Measurements from ENCODE around the gene LSM6.

LSM6 gene

GRCh38 chr4:146207410-146207809 lies 31.9 kb downstream of the LSM6 start:
- no peak overlapping the region for H3K4me2 ChIP-seq
- H3K9ac ChIP-seq = no peak overlapping the region
- H3K79me2 ChIP-seq (ENCODE audit: insufficient read depth, low read depth) = no peaks in the 10 kb centered on the region
- H2AFZ ChIP-seq (ENCODE audit: low read depth) = no peak overlapping the region
- no peaks in the 10 kb centered on the region for H4K20me1 ChIP-seq (ENCODE audit: insufficient read depth)
- no peak overlapping the region for H3K27ac ChIP-seq
- H3K4me3 ChIP-seq (IDR thresholded peaks at IDR 0.05; ENCODE audit: insufficient read depth, low read depth, low read length) = no peak overlapping the region
- H3K36me3 ChIP-seq (ENCODE audit: insufficient read depth) = no peaks in the 10 kb centered on the region
- TF ChIP-seq CTCF (conservative IDR thresholded peaks at IDR 0.05; ENCODE audit: low read depth, low read length) = no peak
- no peaks in the 10 kb centered on the region for H3K27me3 ChIP-seq (ENCODE audit: insufficient read depth, low read depth)
- no peaks in the 10 kb centered on the region for H3K4me1 ChIP-seq (ENCODE audit: low read depth, poor library complexity, severe bottlenecking)

GRCh38 chr4:146210890-146211289 lies 35.4 kb downstream of the LSM6 start:
- TF ChIP-seq CTCF (conservative IDR thresholded peaks at IDR 0.05; ENCODE audit: low read depth, low read length) = no peak
- Histone ChIP-seq H3K9ac (no peak overlapping the region), H4K20me1 (ENCODE audit: insufficient read depth) (no peaks in the 10 kb centered on the region), H3K4me2 (no peak overlapping the region), H3K79me2 (ENCODE audit: insufficient read depth, low read depth) (no peaks in the 10 kb centered on the region), H3K36me3 (ENCODE audit: insufficient read depth) (no peaks in the 10 kb centered on the region), H3K27me3 (ENCODE audit: insufficient read depth, low read depth) (no peaks in the 10 kb centered on the region), H2AFZ (ENCODE audit: low read depth) (no peak overlapping the region), H3K27ac (no peak overlapping the region), H3K4me3 (IDR thresholded peaks at IDR 0.05; ENCODE audit: insufficient read depth, low read depth, low read length) (no peak overlapping the region), H3K4me1 (ENCODE audit: low read depth, poor library complexity, severe bottlenecking) (no peaks in the 10 kb centered on the region)

DNA sequence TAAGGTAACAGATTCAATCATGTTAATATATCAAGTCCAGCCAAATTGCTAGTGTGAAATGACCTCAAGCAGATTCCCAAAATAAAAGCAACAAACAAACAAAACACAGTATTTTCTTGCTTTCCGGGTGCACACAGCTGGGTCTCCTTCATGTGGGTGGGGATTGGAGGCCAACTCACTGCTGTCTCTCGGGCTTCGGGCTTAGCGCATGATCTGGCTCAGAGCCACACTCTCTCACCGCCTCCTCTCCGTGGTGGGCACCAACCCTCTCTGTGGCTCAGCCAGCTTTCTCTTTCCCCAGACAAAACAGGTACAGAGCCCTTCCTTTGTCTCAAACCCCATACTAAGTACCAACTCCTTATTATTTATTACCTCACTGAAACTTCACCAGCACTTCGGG lies 35.9 kb downstream of the LSM6 start:
- no peak for TF ChIP-seq CTCF (conservative IDR thresholded peaks at IDR 0.05; ENCODE audit: low read depth, low read length)
- H3K79me2 ChIP-seq (ENCODE audit: insufficient read depth, low read depth) = no peaks in the 10 kb centered on the region
- no peaks in the 10 kb centered on the region for H3K4me1 ChIP-seq (ENCODE audit: low read depth, poor library complexity, severe bottlenecking)
- no peak overlapping the region for H3K27ac ChIP-seq
- H4K20me1 ChIP-seq (ENCODE audit: insufficient read depth) = no peaks in the 10 kb centered on the region
- H3K27me3 ChIP-seq (ENCODE audit: insufficient read depth, low read depth) = no peaks in the 10 kb centered on the region
- H3K36me3 ChIP-seq (ENCODE audit: insufficient read depth) = no peaks in the 10 kb centered on the region
- H3K4me3 ChIP-seq (IDR thresholded peaks at IDR 0.05; ENCODE audit: insufficient read depth, low read depth, low read length) = no peak overlapping the region
- no peak overlapping the region for H3K9ac ChIP-seq
- H3K4me2 ChIP-seq = no peak overlapping the region
- H2AFZ ChIP-seq (ENCODE audit: low read depth) = no peak overlapping the region

DNA sequence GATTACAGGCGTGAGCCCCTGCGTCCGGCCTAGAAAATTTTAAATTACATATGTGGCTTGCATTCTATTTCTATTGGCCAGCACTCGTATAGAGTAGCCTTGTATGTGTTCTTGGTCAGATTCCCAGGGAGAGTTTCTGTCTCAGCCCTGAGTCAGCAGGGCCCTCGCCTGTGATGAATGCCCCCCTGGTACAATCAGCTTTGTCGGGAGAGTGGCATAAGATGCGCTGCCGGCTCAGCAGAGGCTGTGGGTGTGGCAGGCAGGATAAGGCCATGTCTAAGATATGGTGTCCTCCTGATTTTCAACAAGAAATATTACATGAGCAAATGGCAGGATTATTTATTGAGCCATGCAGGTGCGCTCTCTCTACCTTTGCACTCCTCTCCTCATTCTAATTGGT lies 37.3 kb downstream of the LSM6 start:
- TF ChIP-seq CTCF (conservative IDR thresholded peaks at IDR 0.05; ENCODE audit: low read depth, low read length) = no peak

GRCh38 chr4:146214238-146214637 lies 38.7 kb downstream of the LSM6 start, which contains the start of gene REELD1:
Gene REELD1, plus strand, starts transcription at chr4:146214538. Its CDS starts 2,415 bp downstream, at chr4:146216953.
- H3K27ac ChIP-seq = no peak within 1 kb of the TSS
- no peak within 1 kb of the TSS for H3K4me2 ChIP-seq
- no peaks in the 10 kb centered on the region for H4K20me1 ChIP-seq (ENCODE audit: insufficient read depth)
- no peaks in the 10 kb centered on the region for H3K79me2 ChIP-seq (ENCODE audit: insufficient read depth, low read depth)
- H3K9ac ChIP-seq = no peak within 1 kb of the TSS
- no peak within 1 kb of the TSS for H3K4me3 ChIP-seq (IDR thresholded peaks at IDR 0.05; ENCODE audit: insufficient read depth, low read depth, low read length)
- H2AFZ ChIP-seq (ENCODE audit: low read depth) = no peak within 1 kb of the TSS
- no peaks in the 10 kb centered on the region for H3K27me3 ChIP-seq (ENCODE audit: insufficient read depth, low read depth)
- H3K4me1 ChIP-seq (ENCODE audit: low read depth, poor library complexity, severe bottlenecking) = no peaks in the 10 kb centered on the region
- TF ChIP-seq CTCF (conservative IDR thresholded peaks at IDR 0.05; ENCODE audit: low read depth, low read length) = no peak
- H3K36me3 ChIP-seq (ENCODE audit: insufficient read depth) = no peaks in the 10 kb centered on the region

More for the DNA sequence above, 37.3 kb downstream of the LSM6 start:
- no peak overlapping the region for H3K4me3 ChIP-seq (IDR thresholded peaks at IDR 0.05; ENCODE audit: insufficient read depth, low read depth, low read length)
- no peak overlapping the region for H2AFZ ChIP-seq (ENCODE audit: low read depth)
- H3K27me3 ChIP-seq (ENCODE audit: insufficient read depth, low read depth) = no peaks in the 10 kb centered on the region
- no peak overlapping the region for H3K9ac ChIP-seq
- no peak overlapping the region for H3K4me2 ChIP-seq
- H3K27ac ChIP-seq = no peak overlapping the region
- no peaks in the 10 kb centered on the region for H3K36me3 ChIP-seq (ENCODE audit: insufficient read depth)
- H4K20me1 ChIP-seq (ENCODE audit: insufficient read depth) = no peaks in the 10 kb centered on the region
- H3K4me1 ChIP-seq (ENCODE audit: low read depth, poor library complexity, severe bottlenecking) = no peaks in the 10 kb centered on the region
- H3K79me2 ChIP-seq (ENCODE audit: insufficient read depth, low read depth) = no peaks in the 10 kb centered on the region

Measured in KMS-11 (cell line).